SK-N-DZ (cell line): ENCODE data around the gene BTBD9.

Experiments used
- DNase-seq: peaks from one replicate; pipeline ENCODE4 v3.0.0-alpha.2; 2015; ENCODE audit warnings: low spot score

BTBD9 gene

GRCh38 chr6:38599261-38599660 lies 40.5 kb downstream of the BTBD9 start:
- DNase-seq, result no peak

GRCh38 chr6:38593998-38594665 lies 45.6 kb downstream of the BTBD9 start:
- DNase-seq, result no peak

- no peak for DNase-seq
Observed at GRCh38 chr6:38593409-38593808, 46.3 kb downstream of the BTBD9 start.

GRCh38 chr6:38591439-38591838 lies 48.3 kb downstream of the BTBD9 start:
- DNase-seq, result no peak

GRCh38 chr6:38589367-38589720 lies 50.4 kb downstream of the BTBD9 start:
- DNase-seq, result no peak

- no peak for DNase-seq
Observed at GRCh38 chr6:38588631-38589366, 50.9 kb downstream of the BTBD9 start.

GRCh38 chr6:38587766-38588362 lies 51.9 kb downstream of the BTBD9 start:
- no peak for DNase-seq

- no peak for DNase-seq
Observed at GRCh38 chr6:38586992-38587391, 52.7 kb downstream of the BTBD9 start.

GRCh38 chr6:38584731-38585130 lies 55.0 kb downstream of the BTBD9 start:
- no peak for DNase-seq

- DNase-seq, result no peak
Observed at GRCh38 chr6:38583523-38583922, 56.2 kb downstream of the BTBD9 start.

- no peak for DNase-seq
Observed at GRCh38 chr6:38580030-38580429, 59.7 kb downstream of the BTBD9 start.

- DNase-seq, result no peak
Observed at GRCh38 chr6:38579010-38579628, 60.6 kb downstream of the BTBD9 start.

- no peak for DNase-seq
Observed at GRCh38 chr6:38578075-38578474, 61.7 kb downstream of the BTBD9 start.

- DNase-seq, result no peak
Observed at GRCh38 chr6:38577492-38577891, 62.2 kb downstream of the BTBD9 start.

GRCh38 chr6:38573801-38574395 lies 65.8 kb downstream of the BTBD9 start:
- no peak for DNase-seq

- peak; percentile 26 for DNase-seq
Observed at GRCh38 chr6:38572186-38572813, 67.4 kb downstream of the BTBD9 start.

GRCh38 chr6:38571721-38572120 lies 68.0 kb downstream of the BTBD9 start:
- no peak for DNase-seq

- no peak for DNase-seq
Observed at GRCh38 chr6:38570750-38571149, 69.0 kb downstream of the BTBD9 start.

GRCh38 chr6:38567436-38567835 lies 72.3 kb downstream of the BTBD9 start:
- peak; percentile 20 for DNase-seq

GRCh38 chr6:38566295-38567030 lies 73.3 kb downstream of the BTBD9 start:
- DNase-seq, result no peak

- no peak for DNase-seq
Observed at GRCh38 chr6:38564301-38564700, 75.4 kb downstream of the BTBD9 start.
